Left ventricle myocardium inferior (tissue), 1 donor: ENCODE measurements around the gene NECAB3. TPM values are rescaled to one million over a fixed set of nuclear protein-coding genes. Genes with fewer than 3 reads are reported as not detected.

Source experiments
- DNase-seq: peaks from one replicate; pipeline ENCODE4 v3.0.0-alpha.2; 2020
- H3K27ac ChIP-seq: fragments of 200-600 bp; replicated peaks from 2 replicates; pipeline ENCODE4 v1.8.0; 2021
- H3K27me3 ChIP-seq: fragments of 200-600 bp; 2 replicates; pipeline ENCODE4 v1.8.0; 2021; ENCODE audit warnings: low read depth
- H3K36me3 ChIP-seq: fragments of 200-600 bp; 2 replicates; pipeline ENCODE4 v1.8.0; 2021
- H3K4me1 ChIP-seq: fragments of 200-600 bp; 2 replicates; pipeline ENCODE4 v1.8.0; 2021
- H3K4me3 ChIP-seq: fragments of 200-600 bp; 2 replicates; pipeline ENCODE4 v1.8.0; 2021; ENCODE audit warnings: mild to moderate bottlenecking, moderate library complexity
- H3K9me3 ChIP-seq: fragments of 200-600 bp; replicated peaks from 2 replicates; pipeline ENCODE4 v1.8.0; 2021
- intact Hi-C: fragments of 100-400 bp; cut with micrococcal nuclease; formaldehyde crosslinking; loops from one replicate; pipeline ENCODE4 v1.11.0; 2022
- total RNA-seq: library from RNA; stranded (reverse); fragmentation: NEBNext Ultra II Directional; extraction: Animal tissue kit (Norgen Biotek cat#: 25700); gene quantifications from one replicate; pipeline ENCODE4 v1.2.1, GENCODE V29; 2021
- TF ChIP-seq, protein P1 (sequence below): fragments of 200-600 bp; IDR thresholded peaks from 2 replicates; pipeline ENCODE4 v1.8.0; 2021; ENCODE audit warnings: antibody characterized with exemption, mild to moderate bottlenecking, borderline replicate concordance
- donor health status: DM: no; HTN: yes; CAD: no; lungs with severe emphysema.

NECAB3 gene
- total RNA-seq, 1 donor from 2014 or later, result 81.3 TPM

DNA sequence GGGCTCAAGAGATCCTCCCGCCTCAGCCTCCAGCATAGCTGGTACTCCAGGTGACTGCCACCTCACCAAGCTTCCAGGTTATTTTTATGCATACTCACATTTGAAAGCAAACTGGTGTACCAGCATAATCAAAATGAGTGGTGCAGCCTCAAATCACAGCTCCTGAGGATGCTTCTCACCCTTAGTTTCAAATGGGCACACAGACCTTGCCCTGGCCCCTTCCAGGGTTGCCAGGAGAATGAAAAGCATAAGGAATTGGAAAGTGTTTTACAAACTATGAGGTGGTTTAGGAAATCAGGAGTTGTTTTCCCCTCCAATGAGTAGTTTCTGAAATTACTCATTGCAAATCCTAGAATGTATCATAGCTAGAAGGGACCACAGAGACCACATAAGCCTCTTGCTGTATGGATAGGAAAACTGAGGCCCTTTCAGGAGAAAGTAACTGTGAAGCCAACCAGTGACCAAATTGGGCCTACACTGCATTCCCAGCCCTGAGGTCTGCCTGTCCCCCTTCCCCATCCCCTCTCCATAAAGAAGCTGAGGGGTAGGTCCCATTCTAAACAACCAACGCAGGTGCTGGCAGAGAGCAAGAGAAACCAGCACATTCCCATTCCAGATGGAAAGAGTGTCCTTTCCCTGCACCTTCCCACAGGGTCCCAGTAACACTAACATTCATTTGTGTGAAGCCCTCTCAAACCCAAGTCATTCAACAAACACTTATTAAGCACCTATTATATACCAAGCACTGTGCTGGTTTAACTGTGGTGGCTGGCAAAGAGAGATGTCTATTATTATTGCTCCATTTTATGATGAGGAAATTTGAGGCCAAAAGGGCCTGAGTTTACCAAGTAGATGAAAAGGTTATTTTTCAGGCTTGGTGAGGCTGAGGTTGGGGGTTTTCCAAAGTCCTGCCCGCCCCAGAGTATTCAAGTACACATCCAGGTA, 14.0 kb upstream of the NECAB3 start:
- H3K27me3 ChIP-seq, result no peaks in the 10 kb centered on the region
- H3K36me3 ChIP-seq, result no peaks in the 10 kb centered on the region
- H3K4me3 ChIP-seq, result no peak overlapping the region
- H3K4me1 ChIP-seq, result peaks cover 30% of the 10 kb centered on the region
- TF ChIP-seq, protein P1, sequence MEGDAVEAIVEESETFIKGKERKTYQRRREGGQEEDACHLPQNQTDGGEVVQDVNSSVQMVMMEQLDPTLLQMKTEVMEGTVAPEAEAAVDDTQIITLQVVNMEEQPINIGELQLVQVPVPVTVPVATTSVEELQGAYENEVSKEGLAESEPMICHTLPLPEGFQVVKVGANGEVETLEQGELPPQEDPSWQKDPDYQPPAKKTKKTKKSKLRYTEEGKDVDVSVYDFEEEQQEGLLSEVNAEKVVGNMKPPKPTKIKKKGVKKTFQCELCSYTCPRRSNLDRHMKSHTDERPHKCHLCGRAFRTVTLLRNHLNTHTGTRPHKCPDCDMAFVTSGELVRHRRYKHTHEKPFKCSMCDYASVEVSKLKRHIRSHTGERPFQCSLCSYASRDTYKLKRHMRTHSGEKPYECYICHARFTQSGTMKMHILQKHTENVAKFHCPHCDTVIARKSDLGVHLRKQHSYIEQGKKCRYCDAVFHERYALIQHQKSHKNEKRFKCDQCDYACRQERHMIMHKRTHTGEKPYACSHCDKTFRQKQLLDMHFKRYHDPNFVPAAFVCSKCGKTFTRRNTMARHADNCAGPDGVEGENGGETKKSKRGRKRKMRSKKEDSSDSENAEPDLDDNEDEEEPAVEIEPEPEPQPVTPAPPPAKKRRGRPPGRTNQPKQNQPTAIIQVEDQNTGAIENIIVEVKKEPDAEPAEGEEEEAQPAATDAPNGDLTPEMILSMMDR, result no peak
- peak overlapping the region; percentile 27 for H3K27ac ChIP-seq
- intact Hi-C loops, result no loop called here
- no peak for DNase-seq
- no peaks in the 10 kb centered on the region for H3K9me3 ChIP-seq

DNA sequence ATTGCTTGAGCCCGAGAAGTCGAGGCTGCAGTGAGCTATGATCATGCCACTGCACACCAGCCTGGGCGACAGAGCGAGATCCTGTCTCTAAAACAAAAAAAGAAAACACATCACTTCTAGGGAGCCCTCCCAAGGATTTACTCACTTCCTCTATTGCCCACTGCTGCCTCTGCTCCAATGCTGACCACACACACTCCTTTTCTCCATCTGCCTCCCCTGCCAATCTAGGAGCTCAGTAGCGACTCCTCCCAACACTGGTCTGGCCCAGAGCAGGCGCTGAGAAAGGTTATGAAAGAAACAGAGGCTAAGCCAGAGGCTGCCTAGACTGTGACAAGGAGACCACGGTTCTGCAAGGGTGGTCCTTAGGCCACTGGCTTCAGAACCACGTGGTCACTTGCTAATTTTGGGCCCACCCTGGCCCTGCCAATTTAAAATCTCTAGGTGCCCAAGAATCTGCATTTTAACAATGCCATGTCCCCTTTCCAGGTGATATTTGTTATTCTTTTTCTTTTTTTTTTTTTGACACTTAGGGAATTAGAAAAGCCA, 13.2 kb upstream of the NECAB3 start:
- no peaks in the 10 kb centered on the region for H3K9me3 ChIP-seq
- H3K27ac ChIP-seq, result no peak overlapping the region
- no peak overlapping the region for H3K4me3 ChIP-seq
- no peaks in the 10 kb centered on the region for H3K36me3 ChIP-seq
- intact Hi-C loops, result no loop called here
- no peak for DNase-seq
- no peaks in the 10 kb centered on the region for H3K27me3 ChIP-seq
- TF ChIP-seq, protein P1, result no peak
- H3K4me1 ChIP-seq, result peaks cover 30% of the 10 kb centered on the region

DNA sequence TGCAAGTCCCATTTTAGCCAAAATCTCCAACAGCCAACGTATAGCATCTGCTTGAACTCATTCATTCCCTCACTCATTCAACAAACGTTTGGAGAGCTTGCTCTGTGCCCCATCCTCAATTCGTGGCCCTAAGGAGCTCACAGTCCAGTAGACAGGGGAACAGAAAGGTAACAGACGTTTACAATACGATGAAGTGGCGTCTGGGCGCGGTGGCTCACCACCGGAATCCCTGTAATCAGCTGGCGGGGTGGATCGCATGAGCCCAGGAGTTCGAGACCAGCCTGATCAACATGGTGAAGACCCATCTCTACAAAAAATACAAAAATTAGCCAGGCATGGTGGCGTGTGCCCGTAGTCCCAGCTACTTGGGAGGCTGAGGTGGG, 12.7 kb upstream of the NECAB3 start:
- Histone ChIP-seq H3K4me3 (peak overlapping the region; percentile 60), H3K36me3 (no peaks in the 10 kb centered on the region), H3K4me1 (peaks cover 30% of the 10 kb centered on the region), H3K9me3 (no peaks in the 10 kb centered on the region), H3K27me3 (no peaks in the 10 kb centered on the region), H3K27ac (peak overlapping the region; percentile 73)
- intact Hi-C loops, result no loop called here
- TF ChIP-seq, protein P1, result no peak
- DNase-seq, result no peak

DNA sequence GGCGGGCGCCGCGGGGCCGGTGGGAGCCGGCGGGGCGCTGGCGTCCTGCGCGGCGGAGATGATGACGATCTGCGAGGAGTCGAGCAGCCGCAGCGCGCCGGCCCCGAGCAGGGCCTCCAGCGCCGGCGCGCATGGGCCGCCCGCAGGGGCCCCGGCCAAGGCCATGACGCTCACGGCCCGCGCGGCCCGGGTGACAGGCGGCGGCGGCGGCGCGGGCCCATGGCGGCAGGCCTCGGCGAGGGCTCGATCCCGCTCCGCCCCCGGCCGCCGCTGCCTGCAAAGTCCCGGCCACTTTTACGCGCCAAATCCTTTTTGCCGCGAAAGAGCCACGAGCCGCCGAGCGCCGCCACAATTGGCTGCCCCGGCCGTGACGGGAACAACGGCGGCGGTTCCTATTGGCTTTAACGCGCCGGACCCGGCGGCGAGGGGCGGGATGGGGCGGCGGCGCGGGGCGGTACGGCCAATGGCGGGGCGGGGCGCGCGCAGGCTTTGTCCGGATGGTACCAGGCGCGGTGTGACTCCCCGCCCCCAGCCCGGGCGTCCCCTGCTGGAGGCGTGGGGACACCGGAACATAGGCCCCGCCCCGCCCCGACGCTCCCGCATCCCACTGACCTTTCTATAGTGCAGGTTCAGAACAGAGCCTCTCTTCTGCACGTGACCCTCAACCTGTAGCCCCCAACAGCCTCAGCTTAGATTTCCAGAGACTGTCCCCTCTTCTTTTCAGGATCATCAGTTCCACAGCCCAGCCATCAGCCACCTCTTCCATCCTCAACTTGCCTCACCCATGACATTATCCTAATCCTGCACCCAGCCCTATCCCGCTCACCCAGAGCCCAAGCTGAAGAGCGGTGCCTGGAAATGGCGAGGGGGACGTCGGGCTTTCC, 12.1 kb upstream of the NECAB3 start, which contains the start of gene E2F1:
TSS of gene E2F1 (minus strand) at position 286 of the 884 bp plus-strand sequence. CDS start at position 165, 121 bp downstream.
- TF ChIP-seq, protein P1, result peak; percentile 61
- intact Hi-C loops, result no loop called here
- Histone ChIP-seq H3K9me3 (no peaks in the 10 kb centered on the region), H3K36me3 (no peaks in the 10 kb centered on the region), H3K4me3 (peak within 1 kb of the TSS; percentile 60), H3K4me1 (peaks cover 30% of the 10 kb centered on the region), H3K27ac (peak within 1 kb of the TSS; percentile 73), H3K27me3 (no peaks in the 10 kb centered on the region)
- peak; percentile 97 for DNase-seq
